Choroid plexus epithelial cell (primary cell): ENCODE results near the gene ROR2.

Experiments used
- DNase-seq: peaks from one replicate; pipeline ENCODE4 v3.0.0-alpha.2; 2010; ENCODE audit warnings: low read depth
- H3K4me3 ChIP-seq: 2 replicates; pipeline ENCODE4 v1.5.1; 2011; ENCODE audit warnings: low read depth, mild to moderate bottlenecking, control low read depth, low read length, moderate library complexity
- TF ChIP-seq, protein P1 (sequence below): conservative IDR thresholded peaks from 2 replicates; pipeline ENCODE4 v1.5.1; 2011; ENCODE audit warnings: low read depth, mild to moderate bottlenecking, control low read depth, inconsistent platforms, low read length, moderate library complexity

ROR2 gene

DNA sequence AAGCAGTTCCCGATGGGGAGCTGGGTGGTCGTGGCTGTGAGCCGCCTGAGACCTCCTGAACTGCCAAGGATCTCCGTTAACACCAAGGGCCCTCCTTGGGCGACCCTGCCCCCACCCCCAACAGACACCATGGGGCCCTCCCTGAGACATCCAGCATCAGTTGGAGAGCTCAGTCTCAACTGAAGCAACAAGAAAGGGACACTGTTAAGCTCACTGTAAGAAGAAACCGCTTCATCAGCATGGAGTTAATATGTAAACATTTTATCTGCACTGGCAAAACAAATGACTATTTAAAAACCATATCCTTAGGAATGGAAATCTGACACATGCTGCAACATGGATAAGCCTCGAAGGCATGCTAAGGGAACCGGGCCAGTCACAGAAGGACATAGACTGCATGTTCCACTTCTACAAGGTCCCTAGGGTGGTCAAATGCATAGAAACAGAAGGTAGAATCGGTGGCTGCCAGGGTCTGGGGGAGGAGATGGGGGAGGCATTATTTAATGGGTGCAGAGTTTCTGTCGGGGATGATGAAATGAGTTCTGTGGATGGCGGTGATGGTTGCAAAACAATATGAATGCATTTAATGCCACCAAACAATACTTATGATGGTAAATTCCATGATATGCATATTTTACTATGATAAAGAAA is 47.4 kb downstream of the ROR2 start:
- DNase-seq = peak; percentile 39
- H3K4me3 ChIP-seq = no peak overlapping the region
- TF ChIP-seq, protein P1, sequence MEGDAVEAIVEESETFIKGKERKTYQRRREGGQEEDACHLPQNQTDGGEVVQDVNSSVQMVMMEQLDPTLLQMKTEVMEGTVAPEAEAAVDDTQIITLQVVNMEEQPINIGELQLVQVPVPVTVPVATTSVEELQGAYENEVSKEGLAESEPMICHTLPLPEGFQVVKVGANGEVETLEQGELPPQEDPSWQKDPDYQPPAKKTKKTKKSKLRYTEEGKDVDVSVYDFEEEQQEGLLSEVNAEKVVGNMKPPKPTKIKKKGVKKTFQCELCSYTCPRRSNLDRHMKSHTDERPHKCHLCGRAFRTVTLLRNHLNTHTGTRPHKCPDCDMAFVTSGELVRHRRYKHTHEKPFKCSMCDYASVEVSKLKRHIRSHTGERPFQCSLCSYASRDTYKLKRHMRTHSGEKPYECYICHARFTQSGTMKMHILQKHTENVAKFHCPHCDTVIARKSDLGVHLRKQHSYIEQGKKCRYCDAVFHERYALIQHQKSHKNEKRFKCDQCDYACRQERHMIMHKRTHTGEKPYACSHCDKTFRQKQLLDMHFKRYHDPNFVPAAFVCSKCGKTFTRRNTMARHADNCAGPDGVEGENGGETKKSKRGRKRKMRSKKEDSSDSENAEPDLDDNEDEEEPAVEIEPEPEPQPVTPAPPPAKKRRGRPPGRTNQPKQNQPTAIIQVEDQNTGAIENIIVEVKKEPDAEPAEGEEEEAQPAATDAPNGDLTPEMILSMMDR = no peak

DNA sequence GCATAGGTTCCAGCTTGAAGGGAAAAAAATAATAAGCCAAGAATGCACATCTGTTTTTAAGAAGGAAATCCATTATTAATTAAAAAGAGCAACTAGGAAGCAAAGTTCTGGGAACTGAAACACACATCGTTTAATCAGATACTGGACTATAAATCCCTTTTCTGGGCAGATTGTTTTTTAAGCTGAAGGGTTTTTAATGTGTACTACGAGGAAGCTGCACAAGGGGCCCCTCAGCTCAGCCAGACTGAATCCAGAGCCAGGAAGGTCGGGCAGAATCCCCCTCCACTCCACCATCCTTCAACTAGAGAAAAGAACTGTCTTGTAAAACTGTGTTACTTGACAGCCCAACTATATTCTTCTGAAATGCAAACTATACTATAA is 49.2 kb downstream of the ROR2 start:
- TF ChIP-seq, protein P1 = no peak
- DNase-seq = no peak
- no peak overlapping the region for H3K4me3 ChIP-seq

DNA sequence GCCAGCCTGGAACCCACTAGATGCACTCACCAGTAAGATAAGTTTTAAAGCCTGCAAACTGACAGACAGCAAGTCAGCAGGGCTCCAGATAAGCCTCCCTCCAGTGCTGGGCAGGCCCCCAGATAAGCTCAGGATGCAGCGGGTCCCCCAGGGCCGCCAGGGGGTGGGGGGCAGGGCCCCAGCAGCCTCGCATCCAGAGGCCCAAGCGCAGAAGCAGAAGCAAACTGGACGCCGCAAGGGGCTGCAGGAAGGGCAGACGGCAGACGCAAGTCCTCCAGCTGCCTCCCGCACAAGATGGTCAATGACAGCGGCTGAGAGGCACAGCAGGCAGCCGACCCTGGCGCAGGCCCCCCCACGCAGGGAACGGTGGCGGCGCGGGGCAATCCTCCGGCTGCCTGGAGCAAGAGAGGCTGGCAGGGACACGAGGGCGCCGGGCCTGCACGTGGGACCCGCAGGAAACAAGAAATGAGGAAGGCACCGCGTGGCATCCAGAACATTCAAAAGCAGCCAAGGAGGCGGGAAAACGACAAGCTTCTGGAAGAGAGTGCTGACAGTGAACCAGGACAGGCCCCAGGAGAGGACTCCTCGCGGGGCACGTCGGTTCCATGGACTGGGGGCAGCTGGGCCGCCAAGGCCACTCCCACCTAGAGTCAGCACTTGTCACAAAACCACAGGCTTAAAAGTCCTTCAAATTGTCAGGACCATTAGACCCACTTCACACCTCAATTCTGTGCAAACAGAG is 49.8 kb downstream of the ROR2 start:
- peak; percentile 38 for DNase-seq
- H3K4me3 ChIP-seq = no peak overlapping the region
- TF ChIP-seq, protein P1 = peak; percentile 9

DNA sequence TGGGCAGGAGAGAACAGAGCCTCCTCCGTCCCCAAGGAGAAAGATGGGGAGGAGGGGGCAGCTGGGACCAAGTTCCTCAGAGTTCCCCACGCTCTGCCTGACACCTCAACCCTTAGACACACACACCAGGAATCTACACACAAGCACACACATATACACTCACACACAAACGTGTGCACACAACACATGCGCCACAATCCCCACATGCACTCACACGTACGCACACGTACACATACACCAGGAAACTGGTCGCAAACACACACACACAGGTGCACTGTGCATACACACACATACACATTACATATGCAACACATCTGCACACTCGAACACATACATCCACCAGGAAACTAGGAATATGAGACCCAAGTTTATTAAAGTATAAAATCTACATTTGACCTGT is 50.4 kb downstream of the ROR2 start:
- TF ChIP-seq, protein P1 = no peak

DNA sequence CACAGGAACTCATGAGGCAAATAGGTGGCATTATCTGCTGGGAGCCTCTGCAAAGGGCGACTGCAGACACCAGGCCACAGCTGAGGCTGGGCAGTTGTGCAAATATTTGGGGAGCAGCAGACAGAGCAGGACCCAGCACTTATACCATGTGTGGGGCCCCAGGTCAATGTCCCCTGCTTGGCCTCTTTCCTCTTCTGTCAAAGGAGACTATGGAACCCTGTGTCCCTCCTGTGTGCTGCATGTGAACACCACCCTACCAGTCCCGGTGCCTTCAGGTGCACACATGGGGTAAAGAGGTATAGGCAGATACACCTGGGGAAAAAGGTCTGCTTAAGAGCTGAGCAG is 50.8 kb downstream of the ROR2 start:
- TF ChIP-seq, protein P1 = no peak
- DNase-seq = no peak
- H3K4me3 ChIP-seq = no peak overlapping the region

More for the DNA sequence above, 50.4 kb downstream of the ROR2 start:
- no peak for DNase-seq
- no peak overlapping the region for H3K4me3 ChIP-seq

DNA sequence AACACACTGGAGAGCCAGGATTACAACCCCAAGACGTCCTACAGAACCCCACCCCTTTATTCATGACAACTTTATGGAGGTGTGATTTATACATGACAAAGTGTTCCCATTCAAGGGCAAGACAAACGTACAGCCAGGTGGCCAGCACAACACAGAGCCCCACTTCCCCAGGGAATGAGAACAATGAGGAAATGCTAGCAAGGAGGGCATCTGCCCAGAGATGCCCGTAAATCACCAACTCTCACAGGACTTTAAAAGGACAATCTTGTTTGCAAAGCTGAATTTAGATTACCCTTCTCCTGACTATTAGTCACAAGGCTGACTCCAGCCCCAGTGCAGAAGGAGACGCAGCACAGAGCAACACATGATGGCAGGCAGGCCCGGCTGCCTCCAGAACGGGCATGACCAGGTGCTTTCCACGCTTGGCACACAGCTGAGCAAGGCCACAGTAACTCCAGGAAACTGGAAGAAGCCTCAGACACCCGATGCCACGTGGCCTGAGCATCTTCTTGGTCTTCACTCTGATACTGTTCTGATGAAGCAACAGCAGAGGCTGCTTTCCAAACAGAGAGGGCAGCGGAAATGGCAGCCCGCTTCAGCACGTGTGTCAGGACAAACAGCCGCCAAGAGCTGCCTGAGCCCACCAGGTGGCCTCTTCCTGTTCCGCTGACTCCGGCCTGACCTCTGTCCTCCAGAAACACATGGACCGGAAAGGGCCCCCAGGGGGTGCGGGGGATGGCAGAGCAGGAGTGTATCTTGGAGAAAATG is 51.4 kb downstream of the ROR2 start:
- H3K4me3 ChIP-seq = no peak overlapping the region
- TF ChIP-seq, protein P1 = no peak
- peak; percentile 93 for DNase-seq

DNA sequence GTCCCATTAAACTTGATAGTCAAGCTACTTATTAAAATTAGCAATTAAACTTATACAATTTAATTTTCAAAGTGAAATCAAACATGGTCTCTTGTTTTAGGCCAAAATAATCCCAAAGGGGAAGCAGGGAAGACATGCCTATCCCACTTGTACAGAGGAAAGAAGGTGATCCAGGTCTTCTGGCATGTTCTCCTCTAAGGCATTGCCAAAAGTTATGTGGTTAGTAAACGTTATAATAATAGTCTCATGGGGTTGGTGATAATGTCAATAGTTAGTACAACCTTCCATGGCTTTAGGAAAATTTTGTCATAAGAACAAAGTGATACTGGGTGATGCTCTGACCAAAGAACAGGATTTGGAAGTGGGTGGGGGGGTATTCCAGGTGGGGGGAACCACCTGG is 52.8 kb downstream of the ROR2 start:
- TF ChIP-seq, protein P1 = no peak
- no peak for DNase-seq
- H3K4me3 ChIP-seq = no peak overlapping the region
